GM23248 (cell line): ENCODE data around the gene DGKI.

Experiments
- EZH2 ChIP-seq: fragments of 200-600 bp; sonication (generic); IDR thresholded peaks from 2 replicates; pipeline ENCODE4 v1.6.1; 2018; ENCODE audit warnings: antibody characterized with exemption, mild to moderate bottlenecking; ENCODE audit not compliant: insufficient read depth, poor library complexity, severe bottlenecking
- EZH2phosphoT487 ChIP-seq: fragments of 200-600 bp; sonication (generic); IDR thresholded peaks from 2 replicates; pipeline ENCODE4 v1.6.1; 2018; ENCODE audit warnings: antibody characterized with exemption, moderate library complexity, mild to moderate bottlenecking, low read depth; ENCODE audit not compliant: insufficient read depth

DNA sequence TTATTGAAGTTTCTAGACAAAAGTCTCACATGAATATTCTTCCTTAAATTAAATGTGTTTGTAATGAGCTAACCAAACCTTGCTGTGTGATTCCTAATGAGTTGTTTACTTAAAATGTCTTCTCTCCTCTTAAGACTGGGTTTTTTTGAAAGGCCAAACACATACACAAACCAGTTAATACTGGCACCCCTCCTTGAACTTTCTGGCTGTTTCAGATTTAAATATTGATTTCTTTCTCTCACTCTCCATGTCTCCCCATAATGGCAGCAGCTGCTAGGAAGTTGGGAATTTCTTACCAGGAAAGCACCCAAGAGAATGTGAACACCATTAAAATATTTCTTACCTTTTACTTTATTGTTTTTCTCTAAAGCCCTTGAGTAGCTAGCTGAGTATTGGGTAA lies 491.8 kb downstream of the DGKI start:
- no peak for TF ChIP-seq EZH2
- no peak for TF ChIP-seq EZH2phosphoT487
